Measurements from ENCODE around the gene ABCB8.

DNA sequence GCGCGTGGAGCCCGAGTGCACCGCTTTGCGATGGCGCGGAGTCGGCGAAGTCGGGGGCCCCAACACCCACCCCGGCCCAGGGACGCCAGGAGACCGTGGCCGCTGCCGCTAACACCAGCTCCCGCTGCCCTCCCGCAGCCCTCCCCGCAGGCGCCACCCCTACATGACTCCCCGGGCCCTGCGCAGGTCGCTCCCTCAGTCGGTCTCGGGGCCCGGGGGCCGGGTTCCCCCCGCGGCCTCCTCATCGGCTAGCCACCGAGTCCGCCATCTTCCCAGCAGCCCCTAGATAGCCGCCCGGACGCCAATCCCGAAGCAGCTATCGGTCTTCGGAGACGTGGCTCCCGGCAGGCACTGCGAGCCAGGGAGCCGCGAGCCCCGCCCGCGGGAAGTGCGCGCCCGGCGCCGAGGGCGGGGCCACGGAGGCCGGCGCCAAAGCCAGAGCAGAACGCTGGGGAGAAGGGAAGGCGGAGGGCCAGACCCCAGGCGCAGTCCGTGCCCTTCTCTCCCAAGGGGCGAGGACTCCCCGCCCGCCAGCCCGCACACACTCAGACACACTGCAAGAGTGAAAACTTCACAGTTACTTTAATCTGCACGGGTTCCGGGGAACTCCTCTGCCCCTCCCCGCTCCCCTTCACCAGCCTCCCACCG lies 52.4 kb downstream of the ABCB8 start, which contains the start of gene FASTK:
- TF ChIP-seq, protein P1, sequence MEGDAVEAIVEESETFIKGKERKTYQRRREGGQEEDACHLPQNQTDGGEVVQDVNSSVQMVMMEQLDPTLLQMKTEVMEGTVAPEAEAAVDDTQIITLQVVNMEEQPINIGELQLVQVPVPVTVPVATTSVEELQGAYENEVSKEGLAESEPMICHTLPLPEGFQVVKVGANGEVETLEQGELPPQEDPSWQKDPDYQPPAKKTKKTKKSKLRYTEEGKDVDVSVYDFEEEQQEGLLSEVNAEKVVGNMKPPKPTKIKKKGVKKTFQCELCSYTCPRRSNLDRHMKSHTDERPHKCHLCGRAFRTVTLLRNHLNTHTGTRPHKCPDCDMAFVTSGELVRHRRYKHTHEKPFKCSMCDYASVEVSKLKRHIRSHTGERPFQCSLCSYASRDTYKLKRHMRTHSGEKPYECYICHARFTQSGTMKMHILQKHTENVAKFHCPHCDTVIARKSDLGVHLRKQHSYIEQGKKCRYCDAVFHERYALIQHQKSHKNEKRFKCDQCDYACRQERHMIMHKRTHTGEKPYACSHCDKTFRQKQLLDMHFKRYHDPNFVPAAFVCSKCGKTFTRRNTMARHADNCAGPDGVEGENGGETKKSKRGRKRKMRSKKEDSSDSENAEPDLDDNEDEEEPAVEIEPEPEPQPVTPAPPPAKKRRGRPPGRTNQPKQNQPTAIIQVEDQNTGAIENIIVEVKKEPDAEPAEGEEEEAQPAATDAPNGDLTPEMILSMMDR (IDR thresholded peaks at IDR 0.05): peak in 1 of 3 donors; percentile 10
- TF ChIP-seq POLR2A (IDR thresholded peaks at IDR 0.05) (peak; percentile 44), EP300 (IDR thresholded peaks at IDR 0.05) (no peak)
